Measurements from ENCODE around the gene POU4F1.

- no peak for TF ChIP-seq CTCF (conservative IDR thresholded peaks at IDR 0.05; ENCODE audit: low read depth in 2 of 2)
- TF ChIP-seq EZH2 (IDR thresholded peaks at IDR 0.05; ENCODE audit: low read depth, unreplicated experiment): peak; percentile 100
- no peak for TF ChIP-seq POLR2AphosphoS5 (IDR thresholded peaks at IDR 0.05; ENCODE audit: low read depth)
- TF ChIP-seq REST (IDR thresholded peaks at IDR 0.05; ENCODE audit: unreplicated experiment): no peak
- no peak for TF ChIP-seq CREB1 (CRISPR knock-in tag; IDR thresholded peaks at IDR 0.05; ENCODE audit: low read depth)
- TF ChIP-seq EZH2phosphoT487 (IDR thresholded peaks at IDR 0.05; ENCODE audit: unreplicated experiment): peak; percentile 99
- TF ChIP-seq JUNB (IDR thresholded peaks at IDR 0.05; ENCODE audit: unreplicated experiment): no peak
- TF ChIP-seq ETS1 (IDR thresholded peaks at IDR 0.05): no peak
- no peak for TF ChIP-seq ZNF114 (CRISPR knock-in tag; IDR thresholded peaks at IDR 0.05)
- no peak for TF ChIP-seq STAT1 (IDR thresholded peaks at IDR 0.05; ENCODE audit: unreplicated experiment)
- TF ChIP-seq ZNF331 (CRISPR knock-in tag; IDR thresholded peaks at IDR 0.05; ENCODE audit: low read depth): no peak
- no peak for TF ChIP-seq NANOG (IDR thresholded peaks at IDR 0.05; ENCODE audit: borderline replicate concordance)
Measured at GRCh38 chr13:78602561-78603239, 652 bp downstream of the POU4F1 start.
